ENCODE results near the gene ZNF487.

Gene ZNF487

GRCh38 chr10:43482319-43483078, 45.6 kb downstream of the ZNF487 start:
- TF ChIP-seq USF1 (IDR thresholded peaks at IDR 0.05) (no peak), CREB1 (IDR thresholded peaks at IDR 0.05; ENCODE audit: low read depth) (no peak), EP300 (IDR thresholded peaks at IDR 0.05; ENCODE audit: borderline replicate concordance) (no peak), TCF12 (IDR thresholded peaks at IDR 0.05; ENCODE audit: low read depth) (no peak), NFIC (IDR thresholded peaks at IDR 0.05) (no peak), TAF1 (IDR thresholded peaks at IDR 0.05; ENCODE audit: low read depth) (no peak), FOXM1 (IDR thresholded peaks at IDR 0.05; ENCODE audit: borderline replicate concordance, low read depth) (no peak), YY1 (IDR thresholded peaks at IDR 0.05; ENCODE audit: low read depth) (no peak), ZBTB7A (IDR thresholded peaks at IDR 0.05; ENCODE audit: low read depth) (no peak), RAD21 (IDR thresholded peaks at IDR 0.05; ENCODE audit: low read depth) (no peak), EGR1 (IDR thresholded peaks at IDR 0.05) (no peak), CEBPB (IDR thresholded peaks at IDR 0.05) (no peak), TEAD4 (IDR thresholded peaks at IDR 0.05) (no peak), REST (IDR thresholded peaks at IDR 0.05; ENCODE audit: low read depth) (no peak)
- TF ChIP-seq, protein P1, sequence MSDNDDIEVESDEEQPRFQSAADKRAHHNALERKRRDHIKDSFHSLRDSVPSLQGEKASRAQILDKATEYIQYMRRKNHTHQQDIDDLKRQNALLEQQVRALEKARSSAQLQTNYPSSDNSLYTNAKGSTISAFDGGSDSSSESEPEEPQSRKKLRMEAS (IDR thresholded peaks at IDR 0.05), result no peak

- TF ChIP-seq FOXM1 (IDR thresholded peaks at IDR 0.05; ENCODE audit: borderline replicate concordance, low read depth) (no peak), REST (IDR thresholded peaks at IDR 0.05; ENCODE audit: low read depth) (no peak), RAD21 (IDR thresholded peaks at IDR 0.05; ENCODE audit: low read depth) (no peak), EP300 (IDR thresholded peaks at IDR 0.05; ENCODE audit: borderline replicate concordance) (no peak), TAF1 (IDR thresholded peaks at IDR 0.05; ENCODE audit: low read depth) (no peak), ZBTB7A (IDR thresholded peaks at IDR 0.05; ENCODE audit: low read depth) (no peak), TCF12 (IDR thresholded peaks at IDR 0.05; ENCODE audit: low read depth) (no peak), USF1 (IDR thresholded peaks at IDR 0.05) (no peak), NFIC (IDR thresholded peaks at IDR 0.05) (no peak), CREB1 (IDR thresholded peaks at IDR 0.05; ENCODE audit: low read depth) (no peak), EGR1 (IDR thresholded peaks at IDR 0.05) (no peak), YY1 (IDR thresholded peaks at IDR 0.05; ENCODE audit: low read depth) (no peak), TEAD4 (IDR thresholded peaks at IDR 0.05) (no peak), CEBPB (IDR thresholded peaks at IDR 0.05) (no peak)
- TF ChIP-seq, protein P1 (IDR thresholded peaks at IDR 0.05), result no peak
Observed at GRCh38 chr10:43491855-43492254, 54.9 kb downstream of the ZNF487 start.

DNA sequence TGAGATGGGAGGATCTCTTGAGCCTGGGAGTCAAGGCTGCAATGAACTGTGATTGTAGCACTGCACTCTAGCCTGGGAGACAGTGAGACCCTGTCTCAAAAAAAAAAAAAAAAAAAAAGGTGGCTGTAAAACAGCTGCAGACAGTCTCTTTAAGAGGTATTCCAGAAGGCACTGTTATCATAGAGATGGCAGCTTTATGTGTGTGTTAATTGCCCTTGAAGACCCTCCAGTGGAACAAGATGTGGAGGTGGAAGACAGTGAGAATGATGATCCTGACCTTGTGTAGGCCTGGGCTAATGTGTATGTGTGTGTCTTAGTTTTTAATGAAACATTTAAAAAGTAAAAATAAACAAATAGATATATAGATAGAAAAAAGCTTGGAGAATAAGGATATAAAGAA, 66.0 kb downstream of the ZNF487 start:
- TF ChIP-seq ZBTB7A (IDR thresholded peaks at IDR 0.05; ENCODE audit: low read depth), result no peak
- no peak for TF ChIP-seq TAF1 (IDR thresholded peaks at IDR 0.05; ENCODE audit: low read depth)
- TF ChIP-seq YY1 (IDR thresholded peaks at IDR 0.05; ENCODE audit: low read depth), result no peak
- TF ChIP-seq REST (IDR thresholded peaks at IDR 0.05; ENCODE audit: low read depth), result no peak
- no peak for TF ChIP-seq TCF12 (IDR thresholded peaks at IDR 0.05; ENCODE audit: low read depth)
- TF ChIP-seq CREB1 (IDR thresholded peaks at IDR 0.05; ENCODE audit: low read depth), result no peak
- no peak for TF ChIP-seq USF1 (IDR thresholded peaks at IDR 0.05)
- no peak for TF ChIP-seq CEBPB (IDR thresholded peaks at IDR 0.05)
- no peak for TF ChIP-seq RAD21 (IDR thresholded peaks at IDR 0.05; ENCODE audit: low read depth)
- TF ChIP-seq NFIC (IDR thresholded peaks at IDR 0.05), result no peak
